HEK293T (cell line): ENCODE measurements around the gene TNNI2.

Experiments
- ARNT ChIP-seq: fragments of 450-650 bp; IDR thresholded peaks from 2 replicates; pipeline ENCODE4 v1.6.1; 2017; ENCODE audit warnings: mild to moderate bottlenecking
- BHLHE40 ChIP-seq: fragments of 450-650 bp; IDR thresholded peaks from 2 replicates; pipeline ENCODE4 v1.6.1; 2016; ENCODE audit warnings: mild to moderate bottlenecking, moderate library complexity, borderline replicate concordance
- CTBP1 ChIP-seq: fragments of 450-650 bp; IDR thresholded peaks from 2 replicates; pipeline ENCODE4 v1.6.1; 2016; ENCODE audit warnings: borderline replicate concordance
- ELF4 ChIP-seq: fragments of 450-650 bp; IDR thresholded peaks from 2 replicates; pipeline ENCODE4 v1.6.1; 2017; ENCODE audit warnings: antibody characterized with exemption
- FOXK2 ChIP-seq: fragments of 450-650 bp; IDR thresholded peaks from 2 replicates; pipeline ENCODE4 v1.6.1; 2016; ENCODE audit warnings: mild to moderate bottlenecking
- FOXM1 ChIP-seq: fragments of 450-650 bp; IDR thresholded peaks from 2 replicates; pipeline ENCODE4 v1.6.1; 2017; ENCODE audit warnings: mild to moderate bottlenecking, borderline replicate concordance
- NFRKB ChIP-seq: fragments of 450-650 bp; IDR thresholded peaks from 2 replicates; pipeline ENCODE4 v1.6.1; 2016; ENCODE audit warnings: mild to moderate bottlenecking, moderate library complexity
- SP1 ChIP-seq: fragments of 450-650 bp; IDR thresholded peaks from 2 replicates; pipeline ENCODE4 v1.6.1; 2017
- SUZ12 ChIP-seq: fragments of 450-650 bp; IDR thresholded peaks from 2 replicates; pipeline ENCODE4 v1.6.1; 2016; ENCODE audit warnings: mild to moderate bottlenecking
- TARDBP ChIP-seq: fragments of 450-650 bp; IDR thresholded peaks from 2 replicates; pipeline ENCODE4 v1.6.1; 2016
- ZNF384 ChIP-seq: fragments of 450-650 bp; IDR thresholded peaks from 2 replicates; pipeline ENCODE4 v1.6.1; 2016
- TF ChIP-seq, protein P1 (sequence below): fragments of 450-650 bp; IDR thresholded peaks from 2 replicates; pipeline ENCODE4 v1.6.1; 2016

GRCh38 chr11:1852271-1852876 lies 13.6 kb downstream of the TNNI2 start:
- TF ChIP-seq CTBP1: no peak
- no peak for TF ChIP-seq SP1
- no peak for TF ChIP-seq ZNF384
- no peak for TF ChIP-seq FOXK2
- TF ChIP-seq, protein P1, sequence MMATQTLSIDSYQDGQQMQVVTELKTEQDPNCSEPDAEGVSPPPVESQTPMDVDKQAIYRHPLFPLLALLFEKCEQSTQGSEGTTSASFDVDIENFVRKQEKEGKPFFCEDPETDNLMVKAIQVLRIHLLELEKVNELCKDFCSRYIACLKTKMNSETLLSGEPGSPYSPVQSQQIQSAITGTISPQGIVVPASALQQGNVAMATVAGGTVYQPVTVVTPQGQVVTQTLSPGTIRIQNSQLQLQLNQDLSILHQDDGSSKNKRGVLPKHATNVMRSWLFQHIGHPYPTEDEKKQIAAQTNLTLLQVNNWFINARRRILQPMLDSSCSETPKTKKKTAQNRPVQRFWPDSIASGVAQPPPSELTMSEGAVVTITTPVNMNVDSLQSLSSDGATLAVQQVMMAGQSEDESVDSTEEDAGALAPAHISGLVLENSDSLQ: no peak
- no peak for TF ChIP-seq ARNT
- TF ChIP-seq TARDBP: no peak
- TF ChIP-seq NFRKB: no peak
- no peak for TF ChIP-seq FOXM1
- no peak for TF ChIP-seq SUZ12
- TF ChIP-seq ELF4: no peak
- TF ChIP-seq BHLHE40: no peak
